GM12873 (cell line): Measurements from ENCODE around the gene CEMIP.

Experiments
- CTCF ChIP-seq: IDR thresholded peaks from 2 replicates; pipeline ENCODE4 v1.5.1; 2012; ENCODE audit warnings: low read depth, mild to moderate bottlenecking, moderate library complexity, low read length, control low read depth; ENCODE audit not compliant: insufficient read depth; ENCODE audit errors: missing control alignments

Gene CEMIP

GRCh38 chr15:80887148-80887547, 108.0 kb downstream of the CEMIP start:
- no peak for TF ChIP-seq CTCF

- no peak for TF ChIP-seq CTCF
Measured at GRCh38 chr15:80888846-80889245, 109.7 kb downstream of the CEMIP start.

- no peak for TF ChIP-seq CTCF
Measured at GRCh38 chr15:80890341-80891005, 111.3 kb downstream of the CEMIP start.

GRCh38 chr15:80891006-80891405, 111.8 kb downstream of the CEMIP start:
- no peak for TF ChIP-seq CTCF

- no peak for TF ChIP-seq CTCF
Measured at GRCh38 chr15:80892414-80892813, 113.2 kb downstream of the CEMIP start.

GRCh38 chr15:80893777-80894176, 114.6 kb downstream of the CEMIP start:
- TF ChIP-seq CTCF = no peak

- TF ChIP-seq CTCF = no peak
Measured at GRCh38 chr15:80895091-80895490, 115.9 kb downstream of the CEMIP start.
